Hindlimb muscle (tissue), 1 donor: Measurements from ENCODE around the gene PLD3. TPM values are rescaled to one million over a fixed set of nuclear protein-coding genes. Genes with fewer than 3 reads are reported as not detected.

Experiments
- DNase-seq: peaks from one replicate; pipeline ENCODE4 v3.0.0-alpha.2; 2013
- polyA plus RNA-seq: library from polyadenylated mRNA; unstranded; fragments of 120-200 nt; gene quantifications from one replicate; pipeline ENCODE4 v1.2.1, GENCODE V29; 2013; ENCODE audit not compliant: insufficient read length

PLD3 gene, protein sequence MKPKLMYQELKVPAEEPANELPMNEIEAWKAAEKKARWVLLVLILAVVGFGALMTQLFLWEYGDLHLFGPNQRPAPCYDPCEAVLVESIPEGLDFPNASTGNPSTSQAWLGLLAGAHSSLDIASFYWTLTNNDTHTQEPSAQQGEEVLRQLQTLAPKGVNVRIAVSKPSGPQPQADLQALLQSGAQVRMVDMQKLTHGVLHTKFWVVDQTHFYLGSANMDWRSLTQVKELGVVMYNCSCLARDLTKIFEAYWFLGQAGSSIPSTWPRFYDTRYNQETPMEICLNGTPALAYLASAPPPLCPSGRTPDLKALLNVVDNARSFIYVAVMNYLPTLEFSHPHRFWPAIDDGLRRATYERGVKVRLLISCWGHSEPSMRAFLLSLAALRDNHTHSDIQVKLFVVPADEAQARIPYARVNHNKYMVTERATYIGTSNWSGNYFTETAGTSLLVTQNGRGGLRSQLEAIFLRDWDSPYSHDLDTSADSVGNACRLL
- 242 TPM for polyA plus RNA-seq

DNA sequence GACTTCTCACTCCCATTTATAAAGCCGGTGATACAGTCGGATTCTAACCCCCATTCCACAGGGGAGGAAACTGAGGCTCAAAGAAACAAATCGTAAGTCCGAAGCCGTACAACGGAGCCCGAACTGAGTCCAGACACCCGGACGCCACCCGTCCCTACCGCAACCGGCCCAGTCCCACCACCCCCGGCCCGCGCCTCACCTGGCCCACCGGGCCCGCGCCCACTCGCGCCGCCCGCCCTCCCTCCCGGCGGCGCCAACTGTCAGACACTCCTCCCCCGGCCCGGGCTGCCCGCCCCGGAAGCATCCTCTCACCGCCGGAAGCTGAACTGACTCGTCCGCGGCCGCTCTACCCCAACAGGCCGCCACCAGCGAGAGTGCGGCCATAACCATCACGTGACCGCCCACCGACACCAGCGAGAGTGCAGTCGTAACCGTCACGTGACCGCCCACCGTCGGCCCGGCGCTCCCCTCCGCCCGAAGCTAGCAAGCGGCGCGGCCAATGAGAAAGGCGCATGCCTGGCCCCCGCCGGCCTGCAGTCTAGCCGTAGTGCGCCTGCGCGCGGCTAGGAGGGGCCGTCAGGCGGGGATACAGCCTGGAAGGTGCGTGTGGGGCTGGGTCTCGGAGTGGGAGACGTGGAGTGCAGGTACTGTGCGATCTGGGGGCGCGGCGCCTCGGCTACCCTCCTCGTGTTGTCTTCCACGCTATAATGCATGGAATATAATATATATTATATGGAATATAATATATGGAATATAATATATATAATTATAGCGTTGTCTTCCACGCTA lies at the start of gene PLD3, which contains the start of gene C19orf47:
Gene PLD3 (plus strand): TSS at position 571 of the 789 bp plus-strand sequence. CDS start 17,789 bp downstream, outside the sequence.
Gene C19orf47 (minus strand): TSS at position 273 of the 789 bp plus-strand sequence. CDS start 6,540 bp downstream, outside the sequence.
- DNase-seq: peak; percentile 99

DNA sequence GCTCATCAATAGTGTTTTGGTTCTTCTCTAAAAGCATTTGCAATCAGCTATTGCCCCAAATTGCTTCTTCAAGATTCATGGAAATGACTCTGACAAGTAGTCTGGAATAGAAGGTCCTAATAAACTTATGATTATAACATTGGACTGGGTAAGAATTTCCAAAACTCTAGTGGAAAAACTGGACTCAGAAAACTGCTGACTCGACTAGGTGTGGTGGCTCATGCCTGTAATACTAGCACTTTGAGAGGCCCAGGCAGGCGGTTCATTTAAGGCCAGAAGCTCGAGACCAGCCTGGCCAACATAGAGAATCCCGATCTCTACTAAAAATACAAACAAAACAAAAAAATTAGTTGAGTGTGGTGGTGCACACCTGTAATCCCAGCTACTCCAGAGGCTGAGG lies 47.8 kb upstream of the PLD3 start:
- no peak for DNase-seq

DNA sequence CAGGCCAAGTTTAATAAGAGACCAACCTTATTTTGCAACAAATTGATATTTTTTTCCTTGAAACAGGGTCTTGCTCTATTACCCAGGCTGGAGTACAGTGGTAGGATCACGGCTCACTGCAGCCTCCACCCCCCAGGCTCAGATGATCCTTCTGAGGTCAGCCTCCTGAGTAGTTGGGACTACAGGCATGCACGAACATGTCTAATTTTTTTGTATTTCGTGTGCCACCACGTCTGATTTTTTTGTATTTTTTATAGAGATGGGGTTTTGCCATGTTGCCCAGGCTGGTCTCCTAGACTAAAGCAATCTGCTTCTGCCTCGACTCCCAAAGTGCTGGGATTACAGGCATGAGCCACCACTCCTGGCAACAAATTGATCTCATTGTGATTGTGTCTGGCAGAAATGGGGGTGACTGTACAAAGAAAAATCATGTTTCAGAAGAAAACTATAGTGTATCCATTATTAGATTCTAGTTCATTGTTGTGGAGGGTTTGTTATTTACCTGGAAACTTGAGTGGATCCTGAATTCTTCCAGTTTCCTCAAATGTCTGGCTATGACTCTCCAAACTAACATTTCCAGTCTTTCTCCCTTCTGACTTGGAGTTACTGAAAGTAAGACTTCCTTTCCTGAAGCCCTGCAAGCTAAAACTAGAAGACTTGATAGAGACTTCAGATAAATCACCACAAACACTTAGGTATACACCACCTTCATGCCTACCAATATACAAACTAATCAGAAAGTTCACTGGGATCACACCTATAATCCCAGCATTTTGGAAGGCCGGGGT lies 46.1 kb upstream of the PLD3 start:
- no peak for DNase-seq

DNA sequence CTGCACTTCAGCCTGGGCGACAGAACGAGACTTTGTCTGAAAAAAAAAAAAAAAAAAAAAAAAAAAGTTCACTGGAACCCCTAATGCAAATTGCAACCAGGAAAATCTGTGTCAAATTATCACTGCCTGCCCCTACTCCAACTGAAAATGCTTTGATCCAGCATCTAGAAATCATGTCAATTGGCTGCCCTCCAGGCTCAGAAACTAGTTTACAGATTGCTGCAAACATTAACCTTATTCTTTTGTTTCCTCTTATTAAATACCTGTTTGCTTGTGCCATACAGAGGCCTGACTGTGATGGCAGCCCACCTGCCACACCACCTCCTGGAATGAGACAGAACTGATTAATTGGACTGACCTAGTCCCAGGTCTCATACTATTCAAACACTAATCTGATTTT lies 44.7 kb upstream of the PLD3 start:
- no peak for DNase-seq

DNA sequence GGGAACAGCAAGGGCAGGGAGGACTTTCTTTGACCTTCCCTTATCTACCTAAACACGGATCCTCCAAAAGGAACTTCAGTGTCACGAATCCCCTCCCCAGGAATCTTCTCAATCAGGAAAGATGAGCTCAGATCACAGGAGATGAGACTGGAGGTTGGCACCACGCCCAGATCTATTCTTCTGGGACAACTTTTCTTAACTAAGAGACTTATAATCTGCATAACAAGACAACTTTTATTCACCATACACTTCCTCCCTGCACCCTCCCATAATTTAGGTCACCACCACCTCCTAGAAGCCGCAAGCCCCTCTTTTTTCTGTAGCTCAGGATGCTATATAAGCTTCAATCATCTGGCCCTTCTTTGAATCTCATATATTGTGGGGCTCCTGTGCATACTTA lies 44.2 kb upstream of the PLD3 start:
- DNase-seq: no peak

DNA sequence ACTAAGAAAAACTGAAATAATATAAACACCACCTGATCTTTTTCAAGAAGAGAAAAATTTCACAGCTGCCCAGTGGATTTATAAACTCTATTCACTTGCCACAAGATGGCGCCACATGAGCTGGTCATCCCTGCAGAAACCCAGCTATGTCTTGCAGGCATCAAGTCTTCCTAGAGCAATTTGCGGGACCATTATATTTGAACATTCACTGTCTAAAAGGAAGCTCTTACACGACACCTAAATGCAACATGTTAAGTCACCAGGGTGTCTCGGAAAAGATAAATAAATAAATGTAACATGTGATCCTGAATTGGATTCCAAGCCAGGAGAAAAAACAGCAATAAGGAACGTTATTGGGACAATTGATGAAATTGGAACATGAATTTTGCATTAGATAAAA lies 43.1 kb upstream of the PLD3 start:
- DNase-seq: peak; percentile 87

DNA sequence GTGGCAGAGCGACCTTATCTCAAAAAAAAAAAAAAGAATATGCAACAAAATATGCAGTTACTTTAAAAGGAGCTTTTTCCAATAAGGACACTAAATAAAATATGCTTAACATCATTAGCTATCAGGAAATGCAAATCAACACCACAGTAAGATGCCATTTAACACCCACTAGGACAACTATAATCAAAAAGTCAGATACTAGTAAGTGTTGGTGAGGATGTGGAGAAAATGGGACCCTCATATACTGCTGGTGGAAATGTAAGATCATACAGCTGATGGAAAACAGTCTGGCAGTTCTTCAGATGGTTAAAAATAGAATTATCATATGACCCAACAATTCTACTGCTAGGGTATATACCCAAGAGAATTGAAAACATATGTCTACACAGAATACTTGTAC lies 38.8 kb upstream of the PLD3 start:
- DNase-seq: no peak

DNA sequence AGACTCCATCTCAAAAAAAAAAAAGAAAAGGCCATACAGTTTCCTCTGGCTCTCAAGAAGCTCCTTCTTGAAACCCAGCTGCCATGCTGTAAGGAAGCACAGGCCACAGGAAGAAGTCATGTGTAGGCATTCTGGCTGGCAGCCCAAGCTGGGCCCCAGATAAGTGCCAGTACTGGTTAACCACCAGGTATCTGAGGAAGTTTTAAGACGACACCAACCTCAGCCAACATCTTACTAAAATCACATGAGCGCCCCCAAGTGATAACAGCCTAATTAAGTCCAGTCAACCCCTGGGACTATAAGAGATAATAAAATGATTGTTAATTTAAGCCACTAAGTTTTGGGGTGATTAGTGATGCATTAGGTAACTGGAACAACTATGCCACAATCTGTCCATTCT lies 36.0 kb upstream of the PLD3 start:
- no peak for DNase-seq

DNA sequence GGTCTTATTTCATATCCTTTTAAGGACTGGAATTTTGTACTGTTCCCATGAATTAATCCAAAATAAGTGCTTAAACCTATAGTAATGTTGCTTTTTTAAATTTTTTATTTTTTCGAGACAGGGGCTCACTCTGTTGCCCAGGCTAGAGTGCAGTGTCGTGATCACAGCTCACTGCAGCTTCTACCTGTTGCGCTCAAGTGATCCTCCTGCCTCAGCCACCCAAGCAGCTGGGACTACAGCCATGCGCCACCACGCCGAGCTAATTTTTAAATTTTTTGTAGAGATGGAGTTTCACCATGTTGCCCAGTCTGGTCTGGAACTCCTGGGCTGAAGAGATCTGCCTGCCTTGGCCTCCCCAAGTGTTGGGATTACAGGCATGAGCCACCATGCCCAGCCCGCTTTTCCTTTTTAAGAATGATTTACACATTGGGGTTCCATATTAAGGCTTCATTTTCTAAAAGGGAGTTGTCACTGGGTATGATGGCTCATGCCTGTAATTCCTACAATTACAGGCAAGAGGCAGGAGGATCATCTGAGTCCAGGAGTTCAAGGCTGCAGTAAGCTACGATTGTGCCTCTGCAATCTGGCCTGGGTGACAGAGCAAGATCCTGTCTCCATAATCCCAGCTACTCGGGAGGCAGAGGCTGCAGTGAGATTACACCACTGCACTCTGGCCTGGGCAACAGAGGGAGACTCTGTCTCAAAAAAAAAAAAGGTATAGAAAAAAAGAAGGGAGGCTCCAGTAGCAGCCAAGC lies 35.1 kb upstream of the PLD3 start:
- no peak for DNase-seq

DNA sequence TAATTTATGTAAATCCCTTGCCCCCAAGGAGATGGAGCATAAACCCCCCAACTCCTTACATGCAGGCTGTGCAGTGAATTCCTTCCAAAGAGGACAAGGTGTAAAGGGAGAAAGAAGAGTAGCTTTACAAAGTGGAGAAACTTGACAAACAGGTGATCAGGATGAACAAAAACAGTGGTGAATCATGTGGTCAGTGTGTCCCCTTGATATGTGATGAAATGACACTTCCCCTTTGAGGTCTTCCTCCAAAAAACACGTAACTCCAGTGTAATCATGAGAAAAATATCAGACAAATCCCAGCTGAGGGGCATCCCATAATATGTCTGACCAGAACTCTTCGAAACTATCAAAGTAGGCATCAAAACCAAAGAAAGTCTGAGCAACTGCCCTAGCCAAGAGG lies 33.8 kb upstream of the PLD3 start:
- no peak for DNase-seq

DNA sequence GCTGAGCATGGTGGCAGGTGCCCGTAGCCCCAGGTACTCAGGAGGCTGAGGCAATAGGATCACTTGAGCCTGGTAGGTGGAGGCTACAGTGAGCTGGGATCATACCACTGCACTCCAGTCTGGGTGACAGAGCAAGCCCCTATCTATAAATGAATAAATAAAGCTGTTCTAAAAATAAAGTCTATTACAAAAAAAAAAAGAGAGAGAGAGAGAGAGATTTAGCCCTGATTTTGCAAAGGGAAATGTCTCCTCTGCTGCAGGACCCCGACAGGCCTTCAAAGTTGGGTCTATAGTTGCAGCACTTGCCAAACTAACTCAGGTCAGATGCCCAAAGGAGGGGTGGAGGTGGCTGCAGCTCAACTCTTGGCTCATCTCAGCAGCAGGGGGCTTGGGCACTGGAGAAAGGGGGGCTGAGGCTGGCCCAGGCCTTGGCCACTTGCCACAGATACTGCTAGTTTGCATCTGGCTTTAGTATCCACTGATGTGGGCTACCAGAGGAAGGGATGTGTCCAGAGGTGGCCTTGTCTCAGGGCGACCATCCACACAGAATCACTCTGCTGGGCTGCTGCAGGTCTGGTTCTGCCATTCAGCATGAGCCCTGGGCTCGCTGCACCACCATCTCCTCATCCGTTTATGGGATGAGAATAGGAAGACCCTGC lies 32.6 kb upstream of the PLD3 start:
- no peak for DNase-seq

DNA sequence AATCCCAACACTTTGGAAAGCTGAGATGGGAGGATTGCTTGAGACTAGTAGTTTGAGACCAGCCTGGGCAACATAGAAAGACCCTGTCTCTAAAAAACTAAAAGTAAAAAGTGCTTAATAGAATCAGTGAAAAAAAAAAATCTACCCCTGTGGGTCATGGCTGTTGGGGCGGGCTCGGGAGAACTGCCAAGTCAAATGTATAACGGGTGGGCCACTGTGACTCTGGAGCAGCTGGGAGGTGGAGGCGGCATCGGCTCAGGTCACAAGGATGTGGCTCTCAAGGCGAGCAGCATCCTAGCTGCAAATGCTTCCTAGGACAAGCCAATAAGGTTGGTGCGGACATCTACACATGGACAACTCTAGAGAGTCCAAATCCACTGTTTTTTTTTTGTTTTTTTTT lies 31.2 kb upstream of the PLD3 start:
- no peak for DNase-seq

DNA sequence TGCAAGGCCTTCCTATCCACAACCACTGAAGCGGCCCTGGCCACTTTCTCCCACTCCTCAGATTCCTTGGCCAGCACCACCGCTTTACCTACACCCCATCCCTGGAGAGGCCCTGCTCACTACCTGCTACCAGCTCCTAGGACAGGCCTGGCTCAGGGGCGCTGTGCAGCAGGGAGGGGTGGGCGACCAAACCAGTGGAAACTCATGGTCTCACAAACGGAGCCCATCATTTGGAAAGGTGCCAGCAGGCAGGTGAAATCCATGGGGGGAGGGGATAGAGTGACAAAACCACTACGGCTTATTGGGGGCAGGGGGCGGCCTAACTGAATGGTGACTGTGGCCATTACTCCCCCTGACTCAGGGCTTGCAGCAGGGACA lies 27.9 kb upstream of the PLD3 start:
- no peak for DNase-seq

DNA sequence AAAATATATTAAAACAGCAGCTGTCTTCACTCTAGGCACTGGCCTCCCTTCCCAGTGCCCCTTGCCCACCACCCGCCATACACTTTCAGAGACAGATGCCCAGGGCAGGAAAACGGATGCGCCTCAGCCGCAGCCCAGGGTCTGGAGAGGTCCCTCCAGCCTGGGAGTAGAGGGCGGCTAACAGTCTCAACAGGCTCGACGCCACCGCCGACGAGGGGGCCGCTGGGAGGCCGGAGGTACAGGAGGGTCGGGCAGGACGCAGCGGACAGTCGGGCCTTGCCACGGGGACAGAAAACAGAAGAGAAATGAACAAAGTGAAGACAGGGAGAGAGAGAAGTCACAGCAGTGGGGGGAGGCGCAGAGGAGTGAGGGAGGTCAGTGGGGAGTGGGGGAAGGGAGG lies 27.4 kb upstream of the PLD3 start:
- DNase-seq: no peak

DNA sequence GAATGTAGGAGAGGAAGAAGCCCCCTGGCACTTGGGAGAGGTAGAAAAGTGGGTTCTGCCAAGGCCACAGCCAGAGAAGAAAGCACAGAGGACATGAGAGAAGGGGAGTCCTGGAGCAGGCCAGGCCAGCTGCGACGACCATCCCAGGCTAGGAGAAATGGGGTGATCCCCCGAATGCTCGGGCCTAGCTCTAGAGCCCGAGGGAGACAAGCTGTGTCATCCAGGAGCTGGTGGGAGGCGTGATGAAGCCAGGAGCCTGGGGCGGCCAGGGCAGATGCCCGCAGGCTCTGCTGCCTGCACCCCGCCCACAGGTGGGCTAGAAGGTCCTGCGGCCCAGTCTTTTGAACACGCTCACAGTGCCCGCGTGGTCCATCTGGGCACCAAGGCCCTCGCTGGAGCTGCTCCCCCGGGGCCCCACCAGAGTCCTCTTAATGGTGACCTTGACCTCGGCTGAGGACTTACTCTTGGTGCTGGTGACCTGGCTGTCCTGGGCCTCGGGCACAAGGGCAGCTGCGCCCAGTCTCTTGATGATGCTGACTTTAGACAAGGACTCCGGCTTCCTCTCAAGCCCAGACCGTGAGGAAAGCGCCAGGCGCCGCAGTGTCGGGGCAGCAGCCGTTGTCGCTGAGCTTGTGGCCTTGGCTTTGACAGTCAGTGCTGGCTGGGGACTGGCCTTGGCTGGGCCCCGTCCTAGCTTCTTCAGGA lies 26.8 kb upstream of the PLD3 start:
- no peak for DNase-seq

DNA sequence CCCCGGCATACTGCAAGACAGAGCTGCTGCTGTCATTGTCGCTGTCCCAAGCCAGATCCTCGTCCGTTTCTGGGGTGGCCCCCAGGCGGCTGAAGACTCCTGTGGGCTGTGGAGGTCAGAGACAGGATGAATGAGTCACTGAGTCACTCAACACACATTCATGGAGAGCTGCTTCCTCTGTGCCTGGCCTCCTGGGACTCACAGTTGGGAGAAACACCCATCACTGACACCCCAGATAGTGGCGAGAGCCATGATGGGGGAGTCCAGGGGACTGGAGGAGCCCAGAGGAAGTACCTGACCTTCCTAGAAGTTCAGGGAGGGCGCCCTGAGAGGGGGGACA lies 26.3 kb upstream of the PLD3 start:
- DNase-seq: no peak

DNA sequence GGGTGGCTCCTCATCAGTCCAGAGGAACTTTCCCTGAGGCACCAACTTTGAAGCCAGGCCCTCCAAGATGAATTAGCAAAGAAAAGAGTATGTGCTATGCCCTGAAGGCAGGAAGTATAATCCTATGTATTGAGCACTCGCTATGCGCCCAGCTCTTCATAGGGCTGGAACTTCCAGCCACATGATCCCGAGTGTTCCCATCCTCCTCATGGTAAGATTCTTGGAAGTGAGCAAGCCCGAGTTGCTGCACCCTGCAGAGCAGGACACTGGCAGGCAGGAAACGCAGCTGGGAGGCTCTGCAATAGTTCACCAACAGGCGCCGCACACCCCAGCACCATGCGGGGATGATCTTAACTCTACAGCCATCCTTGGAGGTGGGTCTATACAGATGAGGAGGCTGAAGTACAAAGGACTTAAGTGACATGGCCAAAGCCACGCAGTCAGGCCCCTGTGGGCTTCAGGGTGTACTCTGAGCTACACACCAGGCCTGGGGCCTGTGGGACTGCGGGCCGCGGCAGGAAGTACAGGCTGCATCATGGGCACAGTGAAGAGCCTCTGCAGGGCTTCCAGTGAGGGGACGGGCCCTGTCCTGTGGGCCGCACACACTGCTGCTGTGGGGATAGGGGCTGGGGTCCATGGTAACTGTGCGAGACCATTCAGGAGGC lies 25.4 kb upstream of the PLD3 start:
- DNase-seq: no peak

DNA sequence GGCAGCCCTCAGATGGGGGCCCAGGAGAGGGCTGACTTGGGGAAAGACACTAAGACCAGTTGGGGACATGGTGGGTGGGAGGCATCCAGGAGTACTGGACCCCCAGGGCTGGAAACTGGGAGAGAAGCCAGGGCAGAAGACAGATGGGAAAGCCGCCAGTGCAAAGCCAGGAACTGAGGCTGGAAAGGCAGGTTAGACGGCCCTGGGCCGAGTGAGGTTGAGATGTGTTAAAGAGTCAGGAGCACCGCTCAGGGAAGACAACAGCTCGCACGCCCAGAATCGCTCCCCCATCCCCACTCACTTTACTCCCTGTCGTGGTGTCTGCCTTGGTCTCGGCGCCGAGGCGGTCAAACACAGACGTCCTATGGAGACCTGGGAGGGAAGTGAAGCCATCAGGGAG lies 24.8 kb upstream of the PLD3 start:
- no peak for DNase-seq

DNA sequence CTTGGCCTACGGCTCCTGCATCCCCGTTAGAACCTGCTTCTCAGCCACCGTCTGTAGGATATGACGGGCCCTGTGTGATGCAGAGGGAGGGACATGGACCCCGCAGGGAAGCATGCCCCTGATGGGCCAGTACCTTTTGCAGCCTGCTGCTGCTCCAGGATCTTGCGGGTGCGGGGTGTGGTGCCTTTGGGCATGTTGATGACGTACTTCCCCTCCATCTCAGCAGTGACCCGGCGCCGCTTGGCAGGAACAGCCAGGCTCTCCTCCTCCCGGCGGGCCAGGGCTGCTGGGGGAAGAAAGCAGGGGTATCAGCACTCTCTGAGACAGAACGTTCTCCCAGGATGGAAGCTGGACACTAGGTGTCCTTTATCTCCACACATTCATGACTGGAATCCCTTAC lies 22.3 kb upstream of the PLD3 start:
- DNase-seq: no peak

DNA sequence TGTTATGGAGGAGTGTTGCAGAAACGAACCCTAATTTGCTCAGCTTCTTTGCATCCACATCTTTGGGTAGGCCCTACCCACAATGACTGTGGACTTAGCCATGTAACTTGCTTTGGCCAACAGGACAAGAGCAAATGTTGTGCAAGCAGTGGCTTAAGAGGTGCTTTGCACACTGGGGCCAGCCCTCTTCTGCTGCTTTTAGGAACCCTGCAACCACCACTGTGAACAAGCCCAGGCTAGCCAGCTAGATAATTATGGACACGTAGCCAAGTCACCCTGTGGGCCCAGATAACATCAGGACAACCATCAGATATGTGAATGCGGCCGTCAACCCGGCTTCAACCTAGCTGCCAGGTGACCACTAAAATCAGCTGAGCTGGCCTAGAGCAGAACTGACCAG lies 17.4 kb upstream of the PLD3 start:
- no peak for DNase-seq
